ENCODE measurements around the gene LTBP2.

LTBP2 gene

GRCh38 chr14:74611650-74612349, at the start of gene LTBP2:
Gene LTBP2 (minus strand): TSS chr14:74612237. CDS start chr14:74611944, 293 bp downstream.
- DNase-seq (ENCODE audit: low read depth) = no peak

- DNase-seq (ENCODE audit: low read depth) = no peak
These were observed 48.8 kb upstream of the LTBP2 start for GRCh38 chr14:74660863-74661262.

GRCh38 chr14:74660167-74660566, 48.1 kb upstream of the LTBP2 start:
- no peak for DNase-seq (ENCODE audit: low read depth)

- DNase-seq (ENCODE audit: low read depth) = no peak
These were observed 46.6 kb upstream of the LTBP2 start for GRCh38 chr14:74658535-74659131.

- no peak for DNase-seq (ENCODE audit: low read depth)
These were observed 44.9 kb upstream of the LTBP2 start for GRCh38 chr14:74656964-74657363.

- no peak for DNase-seq (ENCODE audit: low read depth)
These were observed 43.8 kb upstream of the LTBP2 start for GRCh38 chr14:74655599-74656395.

- DNase-seq (ENCODE audit: low read depth) = no peak
These were observed 42.9 kb upstream of the LTBP2 start for GRCh38 chr14:74654931-74655330.

- no peak for DNase-seq (ENCODE audit: low read depth)
These were observed 41.5 kb upstream of the LTBP2 start for GRCh38 chr14:74653386-74654138.

GRCh38 chr14:74652541-74652940, 40.5 kb upstream of the LTBP2 start:
- no peak for DNase-seq (ENCODE audit: low read depth)

- DNase-seq (ENCODE audit: low read depth) = no peak
These were observed 39.1 kb upstream of the LTBP2 start for GRCh38 chr14:74650927-74651686.

- no peak for DNase-seq (ENCODE audit: low read depth)
These were observed 37.6 kb upstream of the LTBP2 start for GRCh38 chr14:74649673-74650072.

GRCh38 chr14:74649167-74649566, 37.1 kb upstream of the LTBP2 start:
- DNase-seq (ENCODE audit: low read depth) = no peak

- no peak for DNase-seq (ENCODE audit: low read depth)
These were observed 36.6 kb upstream of the LTBP2 start for GRCh38 chr14:74648601-74649000.

GRCh38 chr14:74647678-74648461, 35.8 kb upstream of the LTBP2 start:
- DNase-seq (ENCODE audit: low read depth) = no peak

- no peak for DNase-seq (ENCODE audit: low read depth)
These were observed 35.1 kb upstream of the LTBP2 start for GRCh38 chr14:74647061-74647677.

GRCh38 chr14:74645756-74646470, 33.9 kb upstream of the LTBP2 start:
- DNase-seq (ENCODE audit: low read depth) = no peak

- DNase-seq (ENCODE audit: low read depth) = no peak
These were observed 33.2 kb upstream of the LTBP2 start for GRCh38 chr14:74645244-74645643.

GRCh38 chr14:74641601-74642391, 29.8 kb upstream of the LTBP2 start:
- DNase-seq (ENCODE audit: low read depth) = no peak

- DNase-seq (ENCODE audit: low read depth) = no peak
These were observed 26.9 kb upstream of the LTBP2 start for GRCh38 chr14:74638966-74639365.
